Left cardiac atrium (tissue), 4 donors: ENCODE results near the gene RAD51B. TPM values are rescaled to one million over a fixed set of nuclear protein-coding genes. Genes with fewer than 3 reads are reported as not detected.

Experiments used
- ATAC-seq, 2 donors: fragments of 200-7000 bp; cut with Tn5 transposase; one replicate each; pipeline ENCODE4 v1.9.1; 2020; ENCODE audit warnings: mild to moderate bottlenecking in 2 of 2, moderate library complexity in 2 of 2
- DNase-seq: peaks from one replicate; pipeline ENCODE4 v3.0.0-alpha.2; 2020
- intact Hi-C, 2 donors: fragments of 100-400 bp; cut with DNase I; formaldehyde crosslinking; loops; one replicate each; pipeline versions ENCODE4 v1.14.1 to v1.15.1; 2022 to 2023
- total RNA-seq, 2 donors: library from RNA; stranded (reverse); fragmentation: NEBNext Ultra II Directional; extraction: Animal tissue kit (Norgen Biotek cat#: 25700); gene quantifications; one replicate each; pipeline ENCODE4 v1.2.1, GENCODE V29; 2021
- donor health status: DM: no; HTN: yes; CAD: no.
- donor health status: DM: no; HTN: yes; CAD: no; lungs with severe emphysema.
- donor health status: DM: yes; HTN: yes; CAD: no.
- donor health status: Dilated cardiomyopathy.

The RAD51B gene
- total RNA-seq, 2 donors from 2014 or later, result 4.4 to 6.6 TPM

DNA sequence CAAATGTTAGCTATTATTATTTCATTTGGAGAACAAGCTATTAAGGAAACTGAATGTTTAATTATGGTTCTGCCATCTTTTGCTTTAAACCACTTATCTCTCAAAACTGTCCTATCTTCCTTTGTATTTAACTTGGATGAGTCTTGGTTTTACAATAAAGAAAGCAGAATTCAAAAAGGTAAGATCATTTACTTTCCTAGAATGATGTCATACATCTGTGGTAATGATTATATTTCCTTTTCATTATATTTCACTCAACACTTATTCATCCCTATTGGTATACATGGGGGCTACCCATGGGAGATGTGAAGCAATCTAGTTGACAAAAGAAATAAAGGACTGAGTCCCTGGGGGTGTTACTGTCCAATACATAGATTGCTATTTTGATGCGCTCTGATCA lies 516.6 kb downstream of the RAD51B start:
- intact Hi-C loops, result no loop called here
- ATAC-seq (no peak), DNase-seq (no peak)

DNA sequence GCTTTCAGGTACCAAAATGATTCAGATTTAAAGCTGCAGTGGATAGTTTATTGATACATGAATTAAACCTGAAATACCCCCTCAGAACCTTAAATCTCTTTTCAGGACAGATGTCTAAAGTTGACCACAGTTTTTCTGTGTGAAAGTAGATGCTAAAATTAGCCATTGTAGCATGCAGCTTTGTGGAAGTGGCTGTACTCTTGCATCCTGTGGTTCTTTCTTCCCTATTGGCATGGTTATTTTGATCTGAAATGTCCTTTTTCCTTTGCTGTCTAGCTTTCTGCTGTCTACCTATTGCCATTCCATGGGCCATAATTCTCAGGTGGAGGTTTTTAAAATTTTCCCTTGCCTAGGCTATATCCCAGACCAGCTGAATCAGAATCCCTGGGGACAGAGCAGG lies 517.7 kb downstream of the RAD51B start:
- ATAC-seq, result no peak
- intact Hi-C loops, result no loop called here

DNA sequence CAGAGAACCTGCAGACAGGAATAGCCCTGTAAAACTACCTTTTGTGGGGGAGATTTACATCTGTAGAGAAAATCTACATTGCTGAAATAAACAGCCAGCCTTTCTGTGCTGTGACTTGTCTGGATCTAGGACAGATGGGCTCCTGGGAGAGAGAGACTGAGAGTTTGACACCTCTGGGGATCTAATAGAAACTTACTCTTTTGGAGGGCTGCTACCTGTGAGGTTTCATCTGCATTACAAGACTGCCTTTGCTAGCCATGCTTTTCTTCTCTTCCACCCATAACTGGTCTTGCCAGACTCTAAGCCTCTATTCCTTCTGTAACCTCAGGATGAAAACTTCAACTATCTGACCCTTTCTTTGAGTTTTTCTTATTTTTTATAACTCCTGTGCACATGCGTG lies 520.7 kb downstream of the RAD51B start:
- no peak for DNase-seq
- intact Hi-C loops, result no loop called here
- ATAC-seq, result no peak

More for the DNA sequence above, 517.7 kb downstream of the RAD51B start:
- no peak for DNase-seq

DNA sequence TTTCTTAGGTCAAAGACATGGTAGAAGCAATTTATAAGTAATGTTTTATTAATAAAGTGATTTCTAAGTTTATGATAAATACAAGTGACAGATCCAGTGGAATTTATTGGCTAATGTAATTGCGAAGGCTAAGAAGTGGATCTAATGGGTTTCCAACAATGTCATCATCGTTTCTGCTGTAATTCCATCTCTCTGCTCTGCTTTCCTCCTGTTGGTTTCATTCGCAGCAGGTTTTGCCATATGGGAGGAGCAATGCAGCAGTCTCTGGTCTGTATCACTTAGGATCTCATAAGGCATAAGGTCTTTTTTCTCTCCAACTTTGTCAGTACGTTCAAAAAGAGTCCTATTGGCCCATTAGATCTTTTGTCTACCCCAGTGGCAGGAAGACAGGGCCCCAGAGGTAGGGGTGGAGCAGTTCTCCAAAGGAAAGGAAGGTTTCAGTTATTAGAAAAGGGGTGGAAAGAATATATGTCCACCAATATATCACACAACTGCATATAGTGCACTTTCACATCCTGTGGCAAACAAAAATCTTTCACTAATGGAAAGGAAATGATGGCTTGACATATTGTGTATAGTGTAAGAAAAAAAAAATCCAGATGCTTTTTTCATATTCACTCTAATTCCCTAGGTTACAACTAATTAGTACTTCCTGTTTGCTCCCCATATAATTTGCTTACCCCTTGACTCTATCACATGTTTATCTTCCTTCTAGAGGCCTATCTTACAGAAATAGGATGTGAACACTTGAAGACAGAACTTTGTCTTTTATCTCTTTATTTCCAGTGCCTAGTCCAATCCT lies 522.0 kb downstream of the RAD51B start:
- no peak for ATAC-seq
- intact Hi-C loops, result no loop called here

DNA sequence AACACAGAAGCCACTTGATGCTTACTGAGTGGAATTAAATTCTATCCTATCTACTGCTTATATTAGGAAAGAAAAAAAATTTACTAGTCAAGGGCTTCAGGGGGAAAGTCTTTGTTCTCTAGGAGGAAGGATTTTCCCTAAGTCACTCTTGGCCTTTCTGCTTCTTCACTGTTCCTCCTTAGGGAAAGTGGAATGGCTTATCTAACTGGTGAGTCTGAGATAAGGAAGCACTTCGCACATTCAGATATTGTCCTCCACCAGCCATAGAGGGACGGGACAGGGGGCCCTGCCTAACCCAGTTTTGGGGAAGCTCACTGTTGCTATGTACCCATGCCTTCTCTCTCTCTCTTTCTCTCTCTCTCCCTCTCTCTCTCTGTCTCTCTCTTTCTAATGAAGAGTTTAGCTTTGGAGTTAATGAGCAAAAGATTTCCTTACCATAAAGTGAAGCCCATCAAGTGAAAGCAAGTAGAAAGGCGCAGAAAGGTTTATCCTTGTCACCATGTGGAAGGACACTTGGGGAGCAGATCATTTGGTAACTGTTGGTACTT lies 522.7 kb downstream of the RAD51B start:
- intact Hi-C loops, result no loop called here
- DNase-seq (no peak), ATAC-seq (no peak)

More for the DNA sequence above, 522.0 kb downstream of the RAD51B start:
- no peak for DNase-seq

DNA sequence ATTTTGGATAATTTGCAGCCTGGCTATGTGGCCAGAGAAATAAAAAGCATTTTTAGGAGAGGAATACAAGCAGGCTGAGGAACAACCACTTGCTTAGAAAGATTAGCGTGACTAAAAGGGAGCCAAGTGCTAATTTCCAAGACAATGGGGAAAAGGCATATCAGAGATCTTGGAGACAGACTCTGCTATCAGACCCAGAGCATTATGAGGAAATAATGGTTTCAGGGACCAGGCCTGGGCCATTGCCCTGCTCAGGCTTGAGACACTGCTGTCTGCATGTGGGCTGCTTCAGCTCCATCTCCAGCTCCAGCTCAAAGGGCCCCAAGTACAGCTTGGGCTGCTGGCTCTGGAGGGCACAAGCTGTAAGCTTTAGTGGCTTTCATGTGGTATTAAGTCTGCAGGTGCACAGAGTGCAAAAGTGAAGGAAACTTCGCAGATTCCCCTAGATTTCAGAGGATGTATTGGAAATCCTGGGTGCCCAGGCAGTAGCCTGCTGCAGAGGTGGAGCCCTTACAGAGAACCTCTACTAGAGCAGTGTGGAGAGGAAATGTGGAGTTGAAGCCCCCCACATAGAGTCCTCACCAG lies 524.0 kb downstream of the RAD51B start:
- intact Hi-C loops, result no loop called here
- DNase-seq, result no peak
- ATAC-seq, result no peak

DNA sequence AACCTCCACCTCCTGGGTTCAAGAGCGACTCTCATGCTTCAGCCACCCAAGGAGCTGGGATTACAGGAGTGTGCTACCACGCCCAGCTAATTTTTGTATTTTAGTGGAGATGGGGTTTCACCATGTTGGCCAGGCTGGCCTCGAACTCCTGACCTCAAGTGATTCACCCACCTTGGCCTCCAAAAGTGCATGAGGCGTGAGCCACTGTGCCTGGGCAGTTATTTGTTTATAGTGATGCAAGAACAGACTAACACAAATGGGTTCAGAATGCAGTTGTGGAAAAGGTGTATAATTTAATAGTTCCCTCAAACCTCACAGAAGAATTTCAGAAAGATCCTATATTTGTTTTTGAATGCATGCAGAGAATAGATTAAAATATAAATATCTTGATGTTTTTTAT lies 526.2 kb downstream of the RAD51B start:
- DNase-seq (no peak), ATAC-seq (no peak)
- intact Hi-C loops, result no loop called here

DNA sequence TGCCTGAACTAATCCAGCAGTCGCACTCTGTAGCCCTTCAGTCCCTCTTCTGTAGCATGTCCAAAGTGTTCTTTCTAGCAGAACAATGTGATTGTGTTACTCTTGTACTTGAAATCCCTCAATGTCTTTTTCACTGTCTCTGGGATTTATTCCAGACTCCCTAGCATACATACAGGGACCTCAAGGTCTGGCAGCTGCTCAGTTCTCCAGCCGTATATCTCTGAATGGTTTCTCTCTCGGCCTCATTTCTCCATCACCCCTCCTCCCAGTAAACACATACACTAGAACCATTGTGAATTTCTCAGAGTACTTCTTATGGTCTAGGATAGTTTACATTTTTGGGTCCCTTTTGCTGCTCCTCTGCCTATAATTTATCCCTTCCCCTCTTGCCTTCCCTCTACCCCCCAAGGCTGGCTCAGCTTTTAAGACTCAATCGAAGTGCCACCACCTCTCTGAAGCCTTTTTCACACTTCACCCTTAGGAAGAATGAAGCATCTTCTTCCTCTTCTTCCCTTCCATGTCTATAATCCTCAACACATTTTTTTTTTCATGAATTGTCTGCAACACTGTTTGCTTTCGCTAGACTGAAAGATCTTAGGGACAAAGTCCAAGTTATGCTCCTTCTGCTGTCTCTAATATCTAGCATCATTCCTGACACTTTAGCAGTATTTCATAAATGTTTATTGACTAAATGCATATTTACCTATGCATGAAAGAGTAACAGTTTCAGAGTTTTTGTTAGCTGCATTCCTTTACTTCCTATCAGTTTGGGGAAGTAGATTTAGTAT lies 527.2 kb downstream of the RAD51B start:
- DNase-seq (no peak), ATAC-seq (no peak)
- intact Hi-C loops, result no loop called here

DNA sequence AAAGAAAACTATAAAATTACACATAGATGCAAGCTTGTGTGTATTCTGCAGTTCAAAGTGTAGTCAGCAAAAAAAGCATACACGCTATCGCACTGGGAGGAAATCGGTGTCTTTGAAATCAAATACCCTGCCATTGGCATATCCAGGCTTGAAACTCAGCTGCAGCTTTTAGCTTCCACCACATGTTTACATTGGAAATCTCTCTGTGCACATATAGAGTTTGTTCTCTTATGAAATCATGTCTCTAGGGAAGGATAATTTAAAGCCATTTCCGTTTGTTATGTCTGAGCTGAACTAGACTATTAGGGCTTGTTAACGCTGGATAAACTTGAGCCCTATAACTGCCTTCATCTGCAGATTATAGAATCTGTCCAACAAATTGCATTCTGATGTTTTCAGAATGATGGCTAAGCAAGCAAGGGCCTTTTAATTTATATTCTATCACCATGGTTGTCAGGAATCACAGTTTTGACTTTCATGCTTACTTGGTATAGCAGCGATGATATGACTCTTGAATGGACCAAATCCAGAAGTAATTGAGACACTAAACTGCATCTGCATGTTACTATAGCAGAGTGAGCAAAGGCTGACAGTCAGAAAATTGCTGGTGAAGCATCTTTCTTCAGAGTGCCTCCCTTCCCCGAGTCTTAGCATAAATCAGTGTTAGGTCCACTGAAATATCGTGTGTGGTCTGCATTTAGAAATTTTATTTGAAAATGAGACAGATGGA lies 530.5 kb downstream of the RAD51B start:
- intact Hi-C loops, result no loop called here
- no peak for DNase-seq
- no peak for ATAC-seq

DNA sequence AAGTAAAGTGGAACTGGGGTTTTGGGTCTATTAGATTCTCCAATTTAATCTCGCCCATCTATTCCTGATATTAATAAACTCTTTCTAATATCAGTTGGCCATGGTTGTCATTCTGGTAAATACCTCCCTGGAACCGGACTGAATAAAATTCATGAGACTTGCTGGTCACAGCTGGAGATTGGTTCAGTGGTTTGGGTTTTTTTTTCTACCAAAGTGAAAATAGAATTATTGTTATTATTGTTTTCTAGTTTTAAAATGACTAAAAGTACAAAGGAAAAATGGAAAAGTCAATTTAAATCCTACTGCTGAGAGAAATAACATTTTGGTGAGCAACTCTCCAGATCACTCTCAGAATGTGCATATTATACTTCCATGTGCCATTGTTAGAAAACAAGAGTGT lies 535.8 kb downstream of the RAD51B start:
- intact Hi-C loops, result no loop called here
- no peak for DNase-seq
- ATAC-seq, result no peak

DNA sequence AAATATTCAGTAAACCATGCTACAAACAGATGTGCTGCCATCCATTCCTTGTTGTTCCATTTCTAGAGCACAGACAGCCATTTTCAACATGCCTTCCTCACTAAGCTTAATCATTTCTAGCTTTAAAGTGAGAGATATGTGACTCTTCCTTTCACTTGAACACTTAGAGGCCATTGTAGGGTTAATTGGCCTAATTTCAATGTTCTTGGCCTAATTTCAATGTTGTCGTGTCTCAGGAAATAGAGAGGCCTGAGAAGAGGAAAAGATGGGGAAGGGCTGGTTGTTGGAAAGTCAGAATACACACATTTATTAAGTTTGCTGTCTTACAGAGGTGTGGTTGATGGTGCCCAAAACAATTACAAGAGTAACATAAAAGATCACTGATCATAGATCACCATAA lies 538.2 kb downstream of the RAD51B start:
- intact Hi-C loops, result no loop called here
- DNase-seq, result no peak
- ATAC-seq, result no peak

DNA sequence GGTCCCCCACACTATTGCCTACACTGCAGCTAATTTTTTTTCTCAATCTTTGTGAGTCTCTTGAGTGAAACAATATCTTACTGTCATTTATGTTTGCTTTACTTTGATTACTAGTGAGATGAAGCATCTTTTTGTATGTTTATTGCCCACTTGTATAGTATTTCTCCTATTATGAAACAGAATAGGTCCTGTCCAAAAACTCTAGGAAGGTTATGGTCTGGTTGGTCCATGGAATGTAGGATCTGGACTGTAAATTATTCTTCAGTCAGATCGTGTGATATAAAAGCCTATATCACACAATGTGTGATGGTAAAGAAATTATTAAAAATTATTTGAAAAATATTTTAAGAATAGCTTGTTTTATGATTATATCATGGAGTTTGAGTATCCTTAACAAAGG lies 538.9 kb downstream of the RAD51B start:
- intact Hi-C loops, result no loop called here
- ATAC-seq (no peak), DNase-seq (no peak)

DNA sequence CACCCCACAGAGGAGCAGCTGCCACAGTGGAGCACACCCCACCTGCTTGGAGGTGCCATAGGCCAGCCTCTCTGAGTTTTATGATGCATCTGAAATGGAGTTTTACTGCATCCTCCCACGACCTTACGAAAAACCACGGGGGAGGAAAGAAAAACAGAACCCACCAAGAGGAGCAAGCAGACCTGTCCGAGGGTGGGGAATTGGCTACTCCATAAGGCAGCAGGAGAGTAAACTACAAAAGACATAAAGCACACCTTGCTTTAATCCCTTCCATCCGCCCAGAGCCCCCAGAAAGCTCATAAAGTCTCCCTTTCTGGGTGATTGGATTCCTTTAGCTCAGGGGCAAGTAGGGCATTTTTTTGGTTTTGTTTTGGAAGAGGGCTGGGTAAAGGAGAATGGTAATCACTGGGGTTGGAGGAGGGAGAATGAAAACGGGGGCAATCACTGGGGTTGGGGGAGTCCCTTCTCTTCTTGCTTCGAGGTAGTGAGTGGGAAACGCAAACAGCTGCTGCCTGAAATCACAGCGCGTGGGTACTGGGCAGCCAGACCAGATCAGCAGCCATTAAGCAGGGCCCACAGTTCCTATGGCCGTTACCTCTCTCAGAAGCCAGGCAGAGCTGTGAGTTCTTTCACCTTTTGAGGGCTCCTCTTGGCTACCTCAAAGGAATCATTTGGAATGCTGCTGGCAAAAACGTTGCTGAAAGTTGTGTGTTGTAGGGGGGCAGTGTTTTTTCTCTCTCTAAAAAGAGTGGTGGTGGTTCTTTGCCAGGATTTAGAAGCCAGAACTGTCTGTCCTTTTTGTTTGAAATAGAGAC lies 539.6 kb downstream of the RAD51B start:
- DNase-seq, result no peak
- no peak for ATAC-seq
- intact Hi-C loops, result no loop called here

DNA sequence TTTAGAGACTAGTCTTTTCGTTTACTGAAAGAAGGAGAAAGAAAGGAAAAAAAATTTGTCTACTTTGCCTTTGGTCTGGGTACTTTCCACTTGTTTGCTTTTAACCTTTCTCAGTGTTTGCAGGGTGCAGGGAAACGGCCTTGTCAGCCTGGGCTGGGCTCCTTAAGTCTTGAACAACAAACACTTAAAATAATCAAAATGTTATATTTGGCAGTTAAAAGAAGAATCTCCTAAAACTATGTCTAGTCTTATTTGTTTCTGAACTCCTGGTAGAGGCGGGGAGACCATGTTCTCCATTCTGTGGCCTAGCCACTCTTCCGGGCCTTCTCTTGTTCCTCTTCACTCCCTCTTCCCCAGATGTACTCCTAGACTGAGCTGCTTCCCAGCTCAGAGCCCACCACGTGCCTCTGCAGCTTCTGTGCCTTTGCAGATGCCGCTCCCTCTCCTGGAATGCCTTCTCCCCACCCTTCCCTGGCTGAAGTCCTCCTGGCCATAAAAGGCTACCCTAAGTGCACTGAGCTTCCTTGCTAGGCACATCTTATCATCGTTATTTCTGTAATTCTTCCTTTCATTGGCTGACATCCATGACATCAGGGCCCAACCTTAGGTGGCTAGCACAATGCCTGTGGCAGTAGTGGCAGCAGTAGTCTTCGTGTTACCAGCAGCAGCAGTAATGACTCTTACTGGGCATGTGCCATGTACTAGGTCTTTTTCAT lies 540.4 kb downstream of the RAD51B start:
- intact Hi-C loops, result no loop called here
- ATAC-seq (peak; percentile 70 to 71), DNase-seq (peak; percentile 60)

DNA sequence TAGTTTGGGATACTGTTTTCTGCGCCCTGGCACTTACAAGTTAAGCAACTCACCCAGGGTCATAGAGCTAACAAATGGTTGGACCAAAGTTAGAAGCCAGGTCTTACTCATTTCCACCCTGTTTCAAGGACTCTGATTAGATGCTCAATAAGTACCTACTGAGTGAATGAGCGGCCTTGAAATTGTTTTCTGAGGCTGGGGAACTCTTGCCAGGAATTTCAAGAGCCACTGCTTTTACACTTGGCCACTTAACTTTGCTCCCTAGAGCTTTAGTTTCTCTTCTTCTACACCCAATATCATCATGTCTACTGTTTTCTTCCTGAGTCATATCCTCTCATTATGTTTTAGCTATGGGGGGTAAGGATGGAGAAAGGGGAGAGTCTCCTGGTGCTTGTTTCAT lies 541.7 kb downstream of the RAD51B start:
- intact Hi-C loops, result no loop called here
- no peak for ATAC-seq

DNA sequence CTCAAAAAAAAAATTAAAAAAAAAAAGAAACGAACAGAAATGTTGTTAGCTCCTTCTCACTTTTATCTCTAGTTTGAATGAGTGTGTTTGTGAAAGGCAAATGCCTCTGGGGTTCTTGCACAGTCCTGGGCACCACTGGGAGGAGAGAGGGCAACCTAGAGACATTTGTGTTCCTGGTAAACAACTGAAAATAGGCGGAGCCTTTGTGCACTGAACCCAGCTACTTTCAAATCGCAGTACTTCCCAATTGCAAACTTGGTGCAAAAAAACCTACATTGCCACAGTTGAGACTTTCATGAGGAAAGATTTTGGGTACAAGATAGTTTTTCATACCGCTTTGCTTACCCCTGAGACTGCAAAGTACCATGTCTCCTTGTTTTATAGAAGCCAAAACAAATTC lies 543.3 kb downstream of the RAD51B start:
- intact Hi-C loops, result no loop called here
- DNase-seq (no peak), ATAC-seq (no peak)

More for the DNA sequence above, 541.7 kb downstream of the RAD51B start:
- no peak for DNase-seq

DNA sequence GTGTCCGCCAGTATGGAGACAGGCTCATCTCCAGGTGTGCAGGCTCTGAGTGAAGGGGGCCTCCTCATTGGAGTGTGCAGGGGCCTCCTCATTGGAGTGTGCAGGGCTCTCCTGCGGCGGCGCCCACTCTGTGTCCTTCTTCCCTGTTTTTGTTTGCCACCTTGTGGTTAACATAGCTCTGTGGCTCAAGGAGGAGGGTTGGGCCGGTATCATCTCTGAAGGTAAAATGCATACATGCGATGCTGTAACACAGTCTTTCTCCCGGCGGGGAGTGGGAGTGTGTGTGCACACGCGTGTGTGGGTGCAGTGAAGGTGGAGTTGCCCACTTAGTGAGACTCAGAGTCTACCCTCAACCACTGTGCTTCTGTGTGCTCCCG lies 543.9 kb downstream of the RAD51B start:
- intact Hi-C loops, result no loop called here
- peak in 1 of 2 donors; percentile 3 for ATAC-seq

More for the DNA sequence above, 543.9 kb downstream of the RAD51B start:
- DNase-seq, result no peak
